Heart left ventricle (tissue), 13 donors: ENCODE results near the gene GNAQ.
"Not testable (repeated sequence)": the region's sequence is repeated elsewhere in the genome, so short reads cannot be mapped to it uniquely, and the experiment has no call there.

Source experiments
- POLR2A ChIP-seq, 2 donors: fragments of 450-650 bp; IDR thresholded peaks; one replicate each; pipeline ENCODE4 v1.6.1; 2017; ENCODE audit warnings: antibody characterized with exemption in 2 of 2, mild to moderate bottlenecking in 2 of 2, moderate library complexity in 2 of 2
- TF ChIP-seq, protein P1 (sequence below), 12 donors: fragments of 200-600 bp; sonication (generic) in 4 of 12; IDR thresholded peaks; one replicate each; pipeline versions ENCODE4 v1.5.0 to v1.8.0; 2018 to 2022; ENCODE audit warnings: antibody characterized with exemption in 12 of 12, mild to moderate bottlenecking in 5 of 12
- donor health status: ischemic (EF 13 %, LVEDD 7.1; RV severe dilation, severe dysfunction).
- donor health status: DM: no; HTN: yes; CAD: no.
- donor health status: DM: no; HTN: no; CAD: no.
- donor health status: ischemic (EF 25% LVEDD 6.9; RV normal size, moderate dysfunction).
- donor health status: ischemic (EF 25% LVEDD 5.7; RV mildly dilated, moderate dysfunction).
- donor health status: ischemic (EF 35%, LVEDD 5.7; RV mildly dilated, moderate dysfunction).
- donor health status: nonischemic (EF 11% LVEDD 7.7; RV severe dilation, severe dysfunction).
- donor health status: DM: yes; HTN: yes; CAD: no.
- donor health status: PGD.
- donor health status: ischemic (EF 29% LVEDD 5.4; RV normal size, mild dysfunction).
- donor health status: nonischemic (EF 23%, LVEDD 6.1; RV moderate dilation, normal function).

DNA sequence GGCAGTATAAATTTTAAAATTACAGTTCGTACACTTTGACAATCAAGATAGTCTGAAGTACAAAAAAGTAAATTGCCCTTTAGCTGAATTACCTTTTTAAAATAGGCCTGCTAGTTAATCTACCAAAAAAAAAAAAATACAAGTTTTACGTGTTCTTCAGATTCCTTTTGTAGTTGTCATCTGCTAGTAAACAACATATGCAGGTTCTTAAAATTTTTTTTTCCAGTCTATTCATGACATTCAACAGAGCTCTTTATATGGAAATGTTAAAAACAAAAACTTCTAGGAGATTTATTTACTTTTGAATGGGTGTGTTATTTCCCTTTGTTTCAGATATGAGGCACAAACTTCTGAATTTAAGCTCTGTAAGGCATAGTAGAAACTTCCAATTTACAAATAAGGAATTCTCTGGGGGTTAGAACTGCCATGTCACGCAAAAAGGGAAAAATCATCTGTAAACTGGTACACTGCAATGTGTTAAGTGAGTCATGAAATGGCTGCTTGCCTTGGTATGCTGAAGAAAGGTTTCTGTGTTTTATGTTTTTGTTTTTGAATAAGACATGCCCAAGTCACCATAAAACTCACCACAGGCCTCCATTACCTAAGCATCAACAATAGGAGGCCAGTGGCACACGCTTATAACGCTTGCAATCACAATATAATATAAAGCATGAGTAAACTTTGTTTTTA is 313.9 kb downstream of the GNAQ start:
- not testable (repeated sequence) for TF ChIP-seq POLR2A (IDR thresholded peaks at IDR 0.05)
- TF ChIP-seq, protein P1, sequence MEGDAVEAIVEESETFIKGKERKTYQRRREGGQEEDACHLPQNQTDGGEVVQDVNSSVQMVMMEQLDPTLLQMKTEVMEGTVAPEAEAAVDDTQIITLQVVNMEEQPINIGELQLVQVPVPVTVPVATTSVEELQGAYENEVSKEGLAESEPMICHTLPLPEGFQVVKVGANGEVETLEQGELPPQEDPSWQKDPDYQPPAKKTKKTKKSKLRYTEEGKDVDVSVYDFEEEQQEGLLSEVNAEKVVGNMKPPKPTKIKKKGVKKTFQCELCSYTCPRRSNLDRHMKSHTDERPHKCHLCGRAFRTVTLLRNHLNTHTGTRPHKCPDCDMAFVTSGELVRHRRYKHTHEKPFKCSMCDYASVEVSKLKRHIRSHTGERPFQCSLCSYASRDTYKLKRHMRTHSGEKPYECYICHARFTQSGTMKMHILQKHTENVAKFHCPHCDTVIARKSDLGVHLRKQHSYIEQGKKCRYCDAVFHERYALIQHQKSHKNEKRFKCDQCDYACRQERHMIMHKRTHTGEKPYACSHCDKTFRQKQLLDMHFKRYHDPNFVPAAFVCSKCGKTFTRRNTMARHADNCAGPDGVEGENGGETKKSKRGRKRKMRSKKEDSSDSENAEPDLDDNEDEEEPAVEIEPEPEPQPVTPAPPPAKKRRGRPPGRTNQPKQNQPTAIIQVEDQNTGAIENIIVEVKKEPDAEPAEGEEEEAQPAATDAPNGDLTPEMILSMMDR (IDR thresholded peaks at IDR 0.05), result not testable (repeated sequence)
